Testis (tissue), 3 donors: Measurements from ENCODE around the gene PEX10. TPM values are rescaled to one million over a fixed set of nuclear protein-coding genes. Genes with fewer than 3 reads are reported as not detected.

Experiments
- DNase-seq: peaks from one replicate; pipeline ENCODE4 v3.0.0-alpha.2; 2019
- H3K27ac ChIP-seq, 2 donors: fragments of 200-600 bp; sonication (generic); one replicate each; pipeline ENCODE4 v1.5.1; 2019
- H3K27me3 ChIP-seq: fragments of 200-600 bp; sonication (generic); one replicate; pipeline ENCODE4 v1.5.1; 2019
- H3K36me3 ChIP-seq: fragments of 200-600 bp; sonication (generic); one replicate; pipeline ENCODE4 v1.5.1; 2017; ENCODE audit warnings: low read depth; ENCODE audit errors: missing control alignments
- H3K4me1 ChIP-seq: fragments of 200-600 bp; sonication (generic); one replicate; pipeline ENCODE4 v1.5.1; 2019
- H3K4me3 ChIP-seq, 2 donors: fragments of 200-600 bp; sonication (generic); one replicate each; pipeline ENCODE4 v1.5.1; 2017 to 2019
- H3K9me3 ChIP-seq: fragments of 200-600 bp; sonication (generic); one replicate; pipeline ENCODE4 v1.5.1; 2017
- CTCF ChIP-seq, 3 experiments: fragments of 450-650 bp in 2 of 3; fragments of 200-600 bp in 1 of 3; sonication (generic) in 1 of 3; IDR thresholded peaks; one replicate each; pipeline ENCODE4 v1.5.1; 2016 to 2019; ENCODE audit warnings: antibody characterized with exemption in 3 of 3, mild to moderate bottlenecking in 2 of 3, moderate library complexity in 1 of 3
- POLR2A ChIP-seq: fragments of 450-650 bp; IDR thresholded peaks from one replicate; pipeline ENCODE4 v1.6.1; 2017; ENCODE audit warnings: antibody characterized with exemption, mild to moderate bottlenecking, moderate library complexity
- WGBS, 2 donors: methylation state at CpG; one replicate each; pipeline ENCODE4 v1.1.5; 2018; 5-methylcytosine and 5-hydroxymethylcytosine counted together
- intact Hi-C: fragments of 100-400 bp; cut with DNase I; formaldehyde crosslinking; loops from one replicate; pipeline ENCODE4 v1.15.1; 2023; ENCODE audit warnings: low total_unique reads
- polyA plus RNA-seq: library from polyadenylated mRNA; stranded (reverse); fragments of 350-450 nt; fragmentation: Illumina TruSeq; extraction: RNeasy Lipid Tissue Mini Kit (QIAGEN cat#74804); gene quantifications from one replicate; pipeline ENCODE4 v1.2.3, GENCODE V29; 2014; ENCODE audit warnings: low read depth, low replicate concordance; ENCODE audit not compliant: insufficient read depth
- total RNA-seq, 2 donors: library from RNA; depleted of rRNA; stranded (reverse); fragments of >200 nt; gene quantifications; one replicate each; pipeline ENCODE4 v1.2.3, GENCODE V29; 2016

The PEX10 gene
- total and polyA plus RNA-seq, 3 donors from 2014 or later: 49.5 to 52.8 (median 50.4) TPM

DNA sequence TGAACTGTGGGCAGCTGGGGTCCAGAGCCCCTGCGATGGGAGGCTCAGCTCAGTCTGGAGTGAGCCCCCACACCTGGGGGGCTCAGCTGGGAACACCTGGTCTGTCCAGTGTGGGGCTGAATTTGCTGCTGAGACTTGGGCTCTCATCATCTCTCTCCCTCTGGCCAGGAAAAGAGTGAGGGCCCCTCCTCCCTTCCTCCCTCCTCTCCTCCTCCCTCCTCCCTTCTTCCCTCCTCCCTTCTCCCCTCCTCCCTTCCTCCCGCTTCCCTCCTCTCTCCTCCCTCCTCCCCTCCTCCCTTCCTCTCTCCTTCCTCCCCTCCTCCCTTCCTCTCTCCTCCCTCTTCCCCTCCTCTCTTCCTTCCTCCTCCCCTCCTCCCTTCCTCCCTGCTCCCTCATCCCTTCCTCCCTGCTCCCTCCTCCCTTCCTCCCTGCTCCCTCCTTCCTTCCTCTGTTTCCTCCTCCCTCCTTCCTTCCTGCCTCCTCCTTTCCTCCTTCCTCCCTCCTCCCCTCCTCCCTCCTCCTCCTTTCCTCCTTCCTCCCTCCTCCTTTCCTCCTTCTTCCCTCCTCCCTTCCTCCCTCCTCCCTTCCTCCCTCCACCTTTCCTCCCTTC is 23.5 kb upstream of the PEX10 start:
- intact Hi-C loops: no loop called here

GRCh38 chr1:2435091-2435490 is 22.7 kb upstream of the PEX10 start:
- intact Hi-C loops: no loop called here
- Histone ChIP-seq H3K4me3 (no peak overlapping the region), H3K4me1 (no peaks in the 10 kb centered on the region), H3K9me3 (no peaks in the 10 kb centered on the region), H3K27me3 (no peaks in the 10 kb centered on the region), H3K27ac (no peak overlapping the region), H3K36me3 (no peaks in the 10 kb centered on the region)
- WGBS, 2 donors: 72 to 87% methylated on average over 3 to 9 of the region's 9 CpGs
- DNase-seq: no peak
- TF ChIP-seq POLR2A (no peak), CTCF (IDR thresholded peaks at IDR 0.05) (no peak)

More for the DNA sequence above, 23.5 kb upstream of the PEX10 start:
- Histone ChIP-seq H3K27me3 (no peaks in the 10 kb centered on the region), H3K9me3 (no peaks in the 10 kb centered on the region), H3K4me3 (no peak overlapping the region), H3K36me3 (no peaks in the 10 kb centered on the region), H3K4me1 (no peaks in the 10 kb centered on the region), H3K27ac (no peak overlapping the region)
- WGBS, 2 donors: 70 to 82% methylated on average over 2 of the region's 2 CpGs
- DNase-seq: no peak
- no peak for TF ChIP-seq POLR2A
- no peak for TF ChIP-seq CTCF (IDR thresholded peaks at IDR 0.05)

GRCh38 chr1:2433936-2434655 is 21.7 kb upstream of the PEX10 start:
- no peaks in the 10 kb centered on the region for H3K27me3 ChIP-seq
- WGBS, 2 donors: 27 to 55% methylated on average over 5 to 34 of the region's 34 CpGs

GRCh38 chr1:2433196-2433595 is 20.8 kb upstream of the PEX10 start:
- H3K9me3 ChIP-seq: no peaks in the 10 kb centered on the region
- H3K4me1 ChIP-seq: no peaks in the 10 kb centered on the region
- H3K27me3 ChIP-seq: no peaks in the 10 kb centered on the region
- DNase-seq: no peak
- H3K27ac ChIP-seq: no peak overlapping the region
- H3K36me3 ChIP-seq: no peaks in the 10 kb centered on the region
- intact Hi-C loops: no loop called here
- 71 to 81% methylated on average over 8 to 13 of the region's 13 CpGs for WGBS, 2 donors
- H3K4me3 ChIP-seq: no peak overlapping the region
- TF ChIP-seq POLR2A: no peak

More at GRCh38 chr1:2433936-2434655, 21.7 kb upstream of the PEX10 start:
- Histone ChIP-seq H3K4me1 (no peaks in the 10 kb centered on the region), H3K4me3 (no peak overlapping the region), H3K27ac (no peak overlapping the region), H3K36me3 (no peaks in the 10 kb centered on the region), H3K9me3 (no peaks in the 10 kb centered on the region)
- TF ChIP-seq POLR2A (no peak), CTCF (IDR thresholded peaks at IDR 0.05) (no peak)
- intact Hi-C loops: no loop called here
- no peak for DNase-seq

GRCh38 chr1:2432441-2432844 is 20.1 kb upstream of the PEX10 start:
- Histone ChIP-seq H3K27ac (no peak overlapping the region), H3K9me3 (no peaks in the 10 kb centered on the region), H3K27me3 (no peaks in the 10 kb centered on the region), H3K4me3 (no peak overlapping the region), H3K36me3 (no peaks in the 10 kb centered on the region), H3K4me1 (no peaks in the 10 kb centered on the region)
- TF ChIP-seq POLR2A: no peak
- TF ChIP-seq CTCF (IDR thresholded peaks at IDR 0.05): no peak
- WGBS, 2 donors: 41% methylated on average over 16 of the region's 16 CpGs; no CpG with 5 or more reads in 1 of the 2 donors
- DNase-seq: no peak
- intact Hi-C loops: no loop called here
